ENCODE measurements around the gene DLGAP1. TPM values are rescaled to one million over a fixed set of nuclear protein-coding genes. Genes with fewer than 3 reads are reported as not detected.

DLGAP1 gene
- total and polyA plus RNA-seq, 2 of the 8 experiments (the other 6 are each of a cell fraction or from before 2014, with no cell fraction given), result 11.8 to 16.9 TPM

- no peak for FAIRE-seq
- CTCF ChIA-PET (ENCODE audit: partially characterized antibody), result interaction anchor here (0.6 to 1.6 kb wide), 2 partner anchors 59 to 156 kb away, joined by 3 to 6 read pairs; no protein-coding TSS in a partner anchor
- H2BK5ac ChIP-seq (ENCODE audit: low read depth, low read length), result no peak overlapping the region
- no peak for TF ChIP-seq SP4 (IDR thresholded peaks at IDR 0.05; ENCODE audit: low read length)
- TF ChIP-seq MAX (IDR thresholded peaks at IDR 0.05), result no peak
- no peak for TF ChIP-seq RFX5 (IDR thresholded peaks at IDR 0.05; ENCODE audit: borderline replicate concordance, low read depth, low read length)
- no peak for TF ChIP-seq JUND (IDR thresholded peaks at IDR 0.05; ENCODE audit: low read length)
- no peak for TF ChIP-seq EGR1 (IDR thresholded peaks at IDR 0.05; ENCODE audit: borderline replicate concordance, low read depth, low read length)
- TF ChIP-seq SRF (IDR thresholded peaks at IDR 0.05; ENCODE audit: low read depth, low read length), result no peak
- TF ChIP-seq CTCF (IDR thresholded peaks at IDR 0.05; ENCODE audit: control extremely low read depth in 1 of 3, insufficient read depth in 1 of 3, low read depth in 1 of 3, low read length in 3 of 3), result no peak
- no peak for TF ChIP-seq POLR2AphosphoS5 (IDR thresholded peaks at IDR 0.05; ENCODE audit: low read depth, low read length)
- TF ChIP-seq TEAD4 (IDR thresholded peaks at IDR 0.05; ENCODE audit: low read depth, low read length), result no peak
- TF ChIP-seq PHF8 (conservative IDR thresholded peaks at IDR 0.05; ENCODE audit: low read depth, low read length), result no peak
- no peak for TF ChIP-seq SAP30 (IDR thresholded peaks at IDR 0.05; ENCODE audit: insufficient read depth, insufficient replicate concordance, low read length)
- TF ChIP-seq TCF12 (IDR thresholded peaks at IDR 0.05; ENCODE audit: low read depth, low read length), result no peak
- TF ChIP-seq NRF1 (IDR thresholded peaks at IDR 0.05; ENCODE audit: low read depth, low read length), result no peak
Measured at GRCh38 chr18:3713708-3714107, 741.4 kb downstream of the DLGAP1 start.

More at GRCh38 chr18:3713708-3714107, 741.4 kb downstream of the DLGAP1 start:
- no peak overlapping the region for H3K56ac ChIP-seq (replicated peaks; ENCODE audit: insufficient read length, low read depth, low read length)
- H3K27me3 ChIP-seq (replicated peaks in 1 of 4; ENCODE audit: control insufficient read depth in 3 of 4, extremely low read depth in 1 of 4, insufficient read depth in 3 of 4, low read length in 3 of 4), result no peaks in the 10 kb centered on the region
- H4K8ac ChIP-seq (ENCODE audit: extremely low read depth, insufficient read depth, low read length), result no peak overlapping the region
- H3K79me1 ChIP-seq (ENCODE audit: low read depth, low read length), result no peaks in the 10 kb centered on the region
- WGBS, 2 experiments (ENCODE audit: extremely low coverage in 1 of 2, insufficient coverage in 1 of 2, insufficient read length in 1 of 2, insufficient replicate concordance in 2 of 2, low coverage in 1 of 2, low lambda C conversion rate in 2 of 2, missing lambda C conversion rate in 1 of 2), result 91% methylated on average over 8 of the region's 8 CpGs; no CpG with 5 or more reads in 1 of the 2 experiments
- H3K23me2 ChIP-seq (ENCODE audit: low read depth, low read length), result no peaks in the 10 kb centered on the region
- no peak overlapping the region for H2BK15ac ChIP-seq (ENCODE audit: low read length)
- H4K5ac ChIP-seq (ENCODE audit: insufficient read length, low read depth, low read length), result no peak overlapping the region
- no peak overlapping the region for H2BK120ac ChIP-seq (replicated peaks; ENCODE audit: low read depth, low read length)
- no peak overlapping the region for H3K4me2 ChIP-seq (ENCODE audit: insufficient read depth in 1 of 2, low read depth in 2 of 2, low read length in 2 of 2)
- H2AK5ac ChIP-seq (ENCODE audit: low read depth, low read length), result no peak overlapping the region
- H3K79me2 ChIP-seq (ENCODE audit: control insufficient read depth in 1 of 2, insufficient read depth in 2 of 2, low read length in 2 of 2), result no peaks in the 10 kb centered on the region
- POLR2A ChIA-PET (ENCODE audit: partially characterized antibody), result interaction anchor here (0.8 kb wide), 1 partner anchor 113 kb away, joined by 3 read pairs; no protein-coding TSS in a partner anchor
- no peak overlapping the region for H3K14ac ChIP-seq (ENCODE audit: insufficient read length)
- H2BK20ac ChIP-seq (ENCODE audit: low read length), result no peak overlapping the region
- H3K36me3 ChIP-seq (ENCODE audit: control insufficient read depth in 2 of 4, insufficient read depth in 4 of 4, low read length in 3 of 4), result no peaks in the 10 kb centered on the region
- H3K9me3 ChIP-seq (ENCODE audit: insufficient read depth in 2 of 2, low read depth in 1 of 2, low read length in 1 of 2), result no peaks in the 10 kb centered on the region
- no peak overlapping the region for H3K27ac ChIP-seq (ENCODE audit: low read depth, low read length)
- no peak overlapping the region for H4K91ac ChIP-seq (replicated peaks; ENCODE audit: insufficient read length, low read length)
- H3K23ac ChIP-seq (ENCODE audit: insufficient read length), result no peak overlapping the region
- H3K18ac ChIP-seq (ENCODE audit: extremely low read depth, low read length), result no peak overlapping the region
- no peak overlapping the region for H3K4ac ChIP-seq (replicated peaks; ENCODE audit: insufficient read length, low read depth, low read length)
- DNase-seq (ENCODE audit: low read depth in 1 of 2, low spot score in 2 of 2), result no peak
- H4K20me1 ChIP-seq (replicated peaks in 1 of 2; ENCODE audit: control insufficient read depth in 1 of 2, insufficient read depth in 2 of 2, low read length in 2 of 2), result no peaks in the 10 kb centered on the region
- H2BK12ac ChIP-seq (ENCODE audit: low read depth, low read length), result no peak overlapping the region
- no peak overlapping the region for H3K9ac ChIP-seq (replicated peaks in 1 of 4; ENCODE audit: extremely low read depth in 1 of 4, low read depth in 3 of 4, low read length in 3 of 4)
- no peaks in the 10 kb centered on the region for H3K4me1 ChIP-seq (replicated peaks in 1 of 4; ENCODE audit: control insufficient read depth in 3 of 4, insufficient read depth in 4 of 4, low read length in 3 of 4)
- H2AFZ ChIP-seq (ENCODE audit: low read length), result no peak overlapping the region
- no peak overlapping the region for H3K4me3 ChIP-seq (ENCODE audit: extremely low read depth in 1 of 4, insufficient read depth in 2 of 4, low read depth in 3 of 4, low read length in 4 of 4)
